ENCODE data around the gene LIMS4.
"Not testable (repeated sequence)": the region's sequence is repeated elsewhere in the genome, so short reads cannot be mapped to it uniquely, and the experiment has no call there.

DNA sequence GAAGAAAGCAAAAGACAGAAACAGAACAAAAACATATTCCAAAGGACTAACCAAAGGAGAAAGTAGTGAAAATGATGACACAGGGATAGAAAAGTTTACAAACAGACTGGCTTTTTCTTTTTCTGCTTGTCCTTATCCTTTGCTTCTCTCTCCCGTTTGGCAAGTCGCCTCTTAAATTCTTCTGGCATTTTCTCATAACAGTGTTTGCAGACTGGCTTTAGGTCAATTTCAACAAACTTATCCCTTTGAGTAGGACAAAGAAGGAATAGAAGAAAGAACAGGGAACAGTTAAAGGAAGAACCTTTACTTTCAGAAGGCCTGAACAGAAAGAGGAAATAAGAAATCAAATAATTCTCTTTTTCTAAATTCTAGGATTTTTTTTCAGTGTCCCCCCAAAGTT is 26.0 kb downstream of the LIMS4 start:
- not testable (repeated sequence) for TF ChIP-seq CTCF (conservative IDR thresholded peaks at IDR 0.05; ENCODE audit: low read depth in 2 of 2); POLR2AphosphoS5 (IDR thresholded peaks at IDR 0.05; ENCODE audit: low read depth); REST (IDR thresholded peaks at IDR 0.05; ENCODE audit: unreplicated experiment); EZH2 (IDR thresholded peaks at IDR 0.05; ENCODE audit: low read depth, unreplicated experiment); EZH2phosphoT487 (IDR thresholded peaks at IDR 0.05; ENCODE audit: unreplicated experiment); STAT1 (IDR thresholded peaks at IDR 0.05; ENCODE audit: unreplicated experiment); ZNF331 (CRISPR knock-in tag; IDR thresholded peaks at IDR 0.05; ENCODE audit: low read depth); CREB1 (CRISPR knock-in tag; IDR thresholded peaks at IDR 0.05; ENCODE audit: low read depth); ZNF114 (CRISPR knock-in tag; IDR thresholded peaks at IDR 0.05)
- TF ChIP-seq, protein P1, sequence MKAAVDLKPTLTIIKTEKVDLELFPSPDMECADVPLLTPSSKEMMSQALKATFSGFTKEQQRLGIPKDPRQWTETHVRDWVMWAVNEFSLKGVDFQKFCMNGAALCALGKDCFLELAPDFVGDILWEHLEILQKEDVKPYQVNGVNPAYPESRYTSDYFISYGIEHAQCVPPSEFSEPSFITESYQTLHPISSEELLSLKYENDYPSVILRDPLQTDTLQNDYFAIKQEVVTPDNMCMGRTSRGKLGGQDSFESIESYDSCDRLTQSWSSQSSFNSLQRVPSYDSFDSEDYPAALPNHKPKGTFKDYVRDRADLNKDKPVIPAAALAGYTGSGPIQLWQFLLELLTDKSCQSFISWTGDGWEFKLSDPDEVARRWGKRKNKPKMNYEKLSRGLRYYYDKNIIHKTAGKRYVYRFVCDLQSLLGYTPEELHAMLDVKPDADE (IDR thresholded peaks at IDR 0.05): not testable (repeated sequence)
- TF ChIP-seq, protein P2, sequence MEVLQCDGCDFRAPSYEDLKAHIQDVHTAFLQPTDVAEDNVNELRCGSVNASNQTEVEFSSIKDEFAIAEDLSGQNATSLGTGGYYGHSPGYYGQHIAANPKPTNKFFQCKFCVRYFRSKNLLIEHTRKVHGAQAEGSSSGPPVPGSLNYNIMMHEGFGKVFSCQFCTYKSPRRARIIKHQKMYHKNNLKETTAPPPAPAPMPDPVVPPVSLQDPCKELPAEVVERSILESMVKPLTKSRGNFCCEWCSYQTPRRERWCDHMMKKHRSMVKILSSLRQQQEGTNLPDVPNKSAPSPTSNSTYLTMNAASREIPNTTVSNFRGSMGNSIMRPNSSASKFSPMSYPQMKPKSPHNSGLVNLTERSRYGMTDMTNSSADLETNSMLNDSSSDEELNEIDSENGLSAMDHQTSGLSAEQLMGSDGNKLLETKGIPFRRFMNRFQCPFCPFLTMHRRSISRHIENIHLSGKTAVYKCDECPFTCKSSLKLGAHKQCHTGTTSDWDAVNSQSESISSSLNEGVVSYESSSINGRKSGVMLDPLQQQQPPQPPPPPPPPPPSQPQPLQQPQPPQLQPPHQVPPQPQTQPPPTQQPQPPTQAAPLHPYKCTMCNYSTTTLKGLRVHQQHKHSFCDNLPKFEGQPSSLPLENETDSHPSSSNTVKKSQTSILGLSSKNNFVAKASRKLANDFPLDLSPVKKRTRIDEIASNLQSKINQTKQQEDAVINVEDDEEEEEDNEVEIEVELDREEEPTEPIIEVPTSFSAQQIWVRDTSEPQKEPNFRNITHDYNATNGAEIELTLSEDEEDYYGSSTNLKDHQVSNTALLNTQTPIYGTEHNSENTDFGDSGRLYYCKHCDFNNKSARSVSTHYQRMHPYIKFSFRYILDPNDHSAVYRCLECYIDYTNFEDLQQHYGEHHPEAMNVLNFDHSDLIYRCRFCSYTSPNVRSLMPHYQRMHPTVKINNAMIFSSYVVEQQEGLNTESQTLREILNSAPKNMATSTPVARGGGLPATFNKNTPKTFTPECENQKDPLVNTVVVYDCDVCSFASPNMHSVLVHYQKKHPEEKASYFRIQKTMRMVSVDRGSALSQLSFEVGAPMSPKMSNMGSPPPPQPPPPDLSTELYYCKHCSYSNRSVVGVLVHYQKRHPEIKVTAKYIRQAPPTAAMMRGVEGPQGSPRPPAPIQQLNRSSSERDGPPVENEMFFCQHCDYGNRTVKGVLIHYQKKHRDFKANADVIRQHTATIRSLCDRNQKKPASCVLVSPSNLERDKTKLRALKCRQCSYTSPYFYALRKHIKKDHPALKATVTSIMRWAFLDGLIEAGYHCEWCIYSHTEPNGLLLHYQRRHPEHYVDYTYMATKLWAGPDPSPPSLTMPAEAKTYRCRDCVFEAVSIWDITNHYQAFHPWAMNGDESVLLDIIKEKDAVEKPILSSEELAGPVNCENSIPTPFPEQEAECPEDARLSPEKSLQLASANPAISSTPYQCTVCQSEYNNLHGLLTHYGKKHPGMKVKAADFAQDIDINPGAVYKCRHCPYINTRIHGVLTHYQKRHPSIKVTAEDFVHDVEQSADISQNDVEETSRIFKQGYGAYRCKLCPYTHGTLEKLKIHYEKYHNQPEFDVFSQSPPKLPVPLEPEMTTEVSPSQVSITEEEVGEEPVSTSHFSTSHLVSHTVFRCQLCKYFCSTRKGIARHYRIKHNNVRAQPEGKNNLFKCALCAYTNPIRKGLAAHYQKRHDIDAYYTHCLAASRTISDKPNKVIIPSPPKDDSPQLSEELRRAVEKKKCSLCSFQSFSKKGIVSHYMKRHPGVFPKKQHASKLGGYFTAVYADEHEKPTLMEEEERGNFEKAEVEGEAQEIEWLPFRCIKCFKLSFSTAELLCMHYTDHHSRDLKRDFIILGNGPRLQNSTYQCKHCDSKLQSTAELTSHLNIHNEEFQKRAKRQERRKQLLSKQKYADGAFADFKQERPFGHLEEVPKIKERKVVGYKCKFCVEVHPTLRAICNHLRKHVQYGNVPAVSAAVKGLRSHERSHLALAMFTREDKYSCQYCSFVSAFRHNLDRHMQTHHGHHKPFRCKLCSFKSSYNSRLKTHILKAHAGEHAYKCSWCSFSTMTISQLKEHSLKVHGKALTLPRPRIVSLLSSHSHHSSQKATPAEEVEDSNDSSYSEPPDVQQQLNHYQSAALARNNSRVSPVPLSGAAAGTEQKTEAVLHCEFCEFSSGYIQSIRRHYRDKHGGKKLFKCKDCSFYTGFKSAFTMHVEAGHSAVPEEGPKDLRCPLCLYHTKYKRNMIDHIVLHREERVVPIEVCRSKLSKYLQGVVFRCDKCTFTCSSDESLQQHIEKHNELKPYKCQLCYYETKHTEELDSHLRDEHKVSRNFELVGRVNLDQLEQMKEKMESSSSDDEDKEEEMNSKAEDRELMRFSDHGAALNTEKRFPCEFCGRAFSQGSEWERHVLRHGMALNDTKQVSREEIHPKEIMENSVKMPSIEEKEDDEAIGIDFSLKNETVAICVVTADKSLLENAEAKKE (CRISPR knock-in tag; IDR thresholded peaks at IDR 0.05): not testable (repeated sequence)
